Endothelial cell of umbilical vein (primary cell): ENCODE results near the gene C17orf50. TPM values are rescaled to one million over a fixed set of nuclear protein-coding genes. Genes with fewer than 3 reads are reported as not detected.

ENCODE experiments used
- BruUV-seq: library from RNA; stranded (reverse); fragments of 400-500 nt; replicated peaks from 2 replicates; lab custom pipeline; 2021; lab: Mats Ljungman, UMichigan
- CTCF ChIA-PET: fragments of 300-600, 350-600 bp; sonication (Branson Sonifier 250); formaldehyde crosslinking; loops from one replicate; lab custom pipeline; 2021; ENCODE audit warnings: antibody characterized with exemption, inconsistent platforms; lab: Charles Lee
- POLR2A ChIA-PET: fragments of 300-600, 350-600 bp; sonication (Branson Sonifier 250); formaldehyde crosslinking; loops from one replicate; lab custom pipeline; 2021; ENCODE audit warnings: antibody characterized with exemption, inconsistent platforms; lab: Charles Lee
- DNase-seq: peaks from one replicate; pipeline ENCODE4 v3.0.0-alpha.2; 2011; ENCODE audit warnings: low read depth, low spot score
- FAIRE-seq: peaks from 2 replicates; lab custom pipeline; 2011; peaks lifted over from hg19 to GRCh38; lab: Jason Lieb, UNC
- H2AFZ ChIP-seq: 2 replicates; pipeline ENCODE4 v1.6.0; 2012; ENCODE audit warnings: low read depth, low read length, control low read depth, inconsistent platforms
- H3K27ac ChIP-seq: 2 replicates; pipeline ENCODE4 v1.5.1; 2011; ENCODE audit warnings: low read depth, mild to moderate bottlenecking, control low read depth, low read length, moderate library complexity; ENCODE audit not compliant: insufficient read depth
- H3K27me3 ChIP-seq, 2 experiments: 2 replicates each; pipeline versions ENCODE4 v1.6.0 to v1.6.1; 2011; ENCODE audit warnings: low read length in 2 of 2, mixed read lengths in 1 of 2; ENCODE audit not compliant: control insufficient read depth in 2 of 2, insufficient read depth in 2 of 2
- H3K36me3 ChIP-seq, 2 experiments: 2 replicates in 1 of 2; 3 replicates in 1 of 2; pipeline ENCODE4 v1.5.1; 2011; ENCODE audit warnings: low read length in 2 of 2, mild to moderate bottlenecking in 1 of 2, moderate library complexity in 1 of 2; ENCODE audit not compliant: control insufficient read depth in 2 of 2, insufficient read depth in 2 of 2; ENCODE audit errors: extremely low read depth in 1 of 2
- H3K4me1 ChIP-seq: 3 replicates; pipeline ENCODE4 v1.5.1; 2011; ENCODE audit warnings: mild to moderate bottlenecking, low read length; ENCODE audit not compliant: control insufficient read depth, insufficient read depth; ENCODE audit errors: extremely low read depth
- H3K4me2 ChIP-seq: 2 replicates; pipeline ENCODE4 v1.6.1; 2011; ENCODE audit warnings: low read length, control low read depth, mixed read lengths; ENCODE audit not compliant: insufficient read depth
- H3K4me3 ChIP-seq, 3 experiments: fragments of 200-600 bp in 1 of 3; sonication (generic), shearing (Covaris generic) in 1 of 3; replicated peaks in 1 of 3; 2 replicates each; pipeline ENCODE4 v1.5.1; 2011 to 2016; ENCODE audit warnings: control low read depth in 3 of 3, low read length in 3 of 3, mild to moderate bottlenecking in 2 of 3, inconsistent platforms in 1 of 3, low read depth in 1 of 3, moderate library complexity in 1 of 3; ENCODE audit not compliant: insufficient read depth in 1 of 3
- H3K79me2 ChIP-seq: 2 replicates; pipeline ENCODE4 v1.6.0; 2012; ENCODE audit warnings: low read length, inconsistent platforms; ENCODE audit not compliant: control insufficient read depth, insufficient read depth
- H3K9ac ChIP-seq: replicated peaks from 2 replicates; pipeline ENCODE3; 2011; ENCODE audit warnings: low read length, control low read depth; ENCODE audit not compliant: insufficient read depth; ENCODE audit errors: extremely low read depth
- H3K9me1 ChIP-seq: replicated peaks from 3 replicates; pipeline ENCODE4 v1.6.0; 2011; ENCODE audit warnings: mild to moderate bottlenecking, low read length; ENCODE audit not compliant: control insufficient read depth, insufficient read depth; ENCODE audit errors: extremely low read depth
- H3K9me3 ChIP-seq: replicated peaks from 2 replicates; pipeline ENCODE4 v1.5.1; 2012; ENCODE audit warnings: low read length, inconsistent platforms; ENCODE audit not compliant: control insufficient read depth, insufficient read depth
- H4K20me1 ChIP-seq: replicated peaks from 2 replicates; pipeline ENCODE3; 2011; ENCODE audit warnings: mild to moderate bottlenecking, low read length; ENCODE audit not compliant: control insufficient read depth, insufficient read depth; ENCODE audit errors: extremely low read depth
- CTCF ChIP-seq, 2 donors: IDR thresholded peaks; 1 replicate in 1 of 2; 2 replicates in 1 of 2; pipeline ENCODE4 v1.5.1; 2011; ENCODE audit warnings: low read length in 2 of 2, mild to moderate bottlenecking in 2 of 2, moderate library complexity in 2 of 2, control low read depth in 1 of 2, inconsistent platforms in 1 of 2, low read depth in 1 of 2; ENCODE audit not compliant: insufficient read depth in 1 of 2; ENCODE audit errors: extremely low read depth in 1 of 2
- EZH2 ChIP-seq: IDR thresholded peaks from 2 replicates; pipeline ENCODE4 v1.6.1; 2012; ENCODE audit warnings: borderline replicate concordance, low read depth, mild to moderate bottlenecking, moderate library complexity, low read length, inconsistent platforms; ENCODE audit not compliant: severe bottlenecking
- FOS ChIP-seq: IDR thresholded peaks from 2 replicates; pipeline ENCODE4 v1.6.1; 2011; ENCODE audit warnings: mild to moderate bottlenecking, low read length, moderate library complexity, borderline replicate concordance; ENCODE audit not compliant: insufficient read depth
- GATA2 ChIP-seq: IDR thresholded peaks from 2 replicates; pipeline ENCODE4 v1.7.0; 2011; ENCODE audit warnings: low read depth, mild to moderate bottlenecking, moderate library complexity, mixed read lengths, low read length; ENCODE audit not compliant: insufficient read length, insufficient read depth
- JUN ChIP-seq: IDR thresholded peaks from 2 replicates; pipeline ENCODE4 v1.6.1; 2011; ENCODE audit warnings: borderline replicate concordance, low read depth; ENCODE audit not compliant: insufficient read length, insufficient read depth
- MAX ChIP-seq: IDR thresholded peaks from 2 replicates; pipeline ENCODE4 v1.6.1; 2011; ENCODE audit not compliant: insufficient read depth, insufficient read length
- MYC ChIP-seq: IDR thresholded peaks from one replicate; pipeline ENCODE4 v1.6.1; 2011; ENCODE audit warnings: mild to moderate bottlenecking, low read depth, low read length
- POLR2A ChIP-seq: IDR thresholded peaks from 2 replicates; pipeline ENCODE4 v1.6.1; 2012; ENCODE audit warnings: low read depth, mild to moderate bottlenecking, control low read depth, low read length
- POLR2AphosphoS5 ChIP-seq: IDR thresholded peaks from 2 replicates; pipeline ENCODE4 v1.6.1; 2012; ENCODE audit warnings: low read depth, mild to moderate bottlenecking, control low read depth, low read length, moderate library complexity; ENCODE audit not compliant: insufficient read depth
- dilution Hi-C: fragments of 300-500 bp; cut with MboI; formaldehyde crosslinking; loops from one replicate; pipeline ENCODE4 v1.15.0; 2019; ENCODE audit warnings: low sequenced_read_pairs; ENCODE audit not compliant: extremely low pct_ligation_motif_present
- intact Hi-C: fragments of 100-400 bp; cut with micrococcal nuclease; formaldehyde crosslinking; loops from one replicate; pipeline ENCODE4 v1.10.0; 2022
- polyA plus RNA-seq, 4 experiments: library from polyadenylated mRNA; depleted of rRNA in 3 of 4; stranded (reverse) in 3 of 4; unstranded in 1 of 4; fragments of >200 nt; gene quantifications; 2 replicates each; pipeline versions ENCODE4 v1.2.1 to v1.2.3, GENCODE V29; 2011 to 2012; ENCODE audit warnings: missing spikeins in 1 of 4
- total RNA-seq: library from RNA; stranded (reverse); gene quantifications from 2 replicates; pipeline ENCODE4 v1.2.3, GENCODE V29; 2021

C17orf50 gene
- total and polyA plus RNA-seq, 2 donors (not counting 3 experiments of a cell fraction or from before 2014, with no cell fraction given), result 0.15 TPM; not detected in 1

GRCh38 chr17:35807371-35808144, 46.9 kb downstream of the C17orf50 start:
- Histone ChIP-seq H3K9me1 (no peaks in the 10 kb centered on the region), H3K79me2 (peaks cover 33% of the 10 kb centered on the region), H3K9me3 (no peaks in the 10 kb centered on the region), H2AFZ (peak overlapping the region; percentile 9), H3K4me2 (peak overlapping the region; percentile 69), H3K27me3 (no peaks in the 10 kb centered on the region), H3K9ac (no peak overlapping the region), H3K36me3 (no peaks in the 10 kb centered on the region), H3K4me1 (peaks cover 35% of the 10 kb centered on the region), H3K4me3 (no peak overlapping the region), H3K27ac (peak overlapping the region; percentile 25), H4K20me1 (peaks cover 4% of the 10 kb centered on the region)
- DNase-seq, result peak; percentile 51
- TF ChIP-seq FOS, result peak; percentile 37
- TF ChIP-seq POLR2A, result no peak
- TF ChIP-seq CTCF (IDR thresholded peaks at IDR 0.05; ENCODE audit: extremely low read depth in 1 of 2, insufficient read depth in 1 of 2, low read depth in 1 of 2, low read length in 2 of 2), result no peak
- TF ChIP-seq MYC, result no peak
- TF ChIP-seq MAX, result no peak
- TF ChIP-seq JUN, result peak; percentile 14
- no peak for TF ChIP-seq EZH2
- no peak for TF ChIP-seq POLR2AphosphoS5
- TF ChIP-seq GATA2, result no peak
- no peak for FAIRE-seq
- no TSS peak for BruUV-seq
- dilution Hi-C loops, result no loop called here
- intact Hi-C loops, result loop anchor here (2.0 to 10.0 kb wide), 4 partner anchors 265 to 563 kb away; partner anchors contain the start of genes SLFN11, SLFN12 and SLFN5
- POLR2A ChIA-PET, result interaction anchor here (1.5 to 2.7 kb wide), 2 partner anchors 41 to 43 kb away, joined by 8 to 39 read pairs; no protein-coding TSS in a partner anchor
- CTCF ChIA-PET, result interaction anchor here (1.0 to 11.8 kb wide), 6 partner anchors 8 to 195 kb away, joined by 3 to 453 read pairs (median 6); no protein-coding TSS in a partner anchor
